Measurements from ENCODE around the gene ZNF385B. TPM values are rescaled to one million over a fixed set of nuclear protein-coding genes. Genes with fewer than 3 reads are reported as not detected.

ZNF385B gene
- total and polyA plus RNA-seq, 10 of the 15 experiments (the other 5 are each of a cell fraction or from before 2014, with no cell fraction given), result not detected

GRCh38 chr2:179513181-179513580 lies 348.2 kb downstream of the ZNF385B start:
- no peak for TF ChIP-seq SUPT20H (IDR thresholded peaks at IDR 0.05; ENCODE audit: borderline replicate concordance, control insufficient read depth, low read depth, low read length)
- no peak for TF ChIP-seq HDGF (IDR thresholded peaks at IDR 0.05)
- TF ChIP-seq TAF1 (IDR thresholded peaks at IDR 0.05; ENCODE audit: borderline replicate concordance, low read depth, low read length), result no peak
- no peak for TF ChIP-seq MEF2A (IDR thresholded peaks at IDR 0.05; ENCODE audit: insufficient read depth, low read depth, low read length)
- no peak for TF ChIP-seq RCOR1 (conservative IDR thresholded peaks at IDR 0.05; ENCODE audit: low read depth, low read length)
- TF ChIP-seq ZNF622 (IDR thresholded peaks at IDR 0.05), result no peak
- TF ChIP-seq NFIC (IDR thresholded peaks at IDR 0.05; ENCODE audit: low read depth, low read length), result no peak
- TF ChIP-seq MTA2 (IDR thresholded peaks at IDR 0.05; ENCODE audit: low read depth), result no peak
- TF ChIP-seq EED (IDR thresholded peaks at IDR 0.05; ENCODE audit: low read depth), result no peak
- no peak for TF ChIP-seq IRF5 (IDR thresholded peaks at IDR 0.05; ENCODE audit: borderline replicate concordance)
- TF ChIP-seq USF1 (IDR thresholded peaks at IDR 0.05; ENCODE audit: borderline replicate concordance, extremely low read length, insufficient read depth, low read depth, low read length), result no peak
- TF ChIP-seq CHD2 (IDR thresholded peaks at IDR 0.05; ENCODE audit: borderline replicate concordance, low read depth, low read length), result no peak
- TF ChIP-seq BRCA1 (IDR thresholded peaks at IDR 0.05; ENCODE audit: low read depth, low read length), result no peak
- no peak for TF ChIP-seq PKNOX1 (IDR thresholded peaks at IDR 0.05)
- no peak for TF ChIP-seq ZZZ3 (IDR thresholded peaks at IDR 0.05; ENCODE audit: control insufficient read depth, insufficient read length, low read depth)
- TF ChIP-seq, protein P1, sequence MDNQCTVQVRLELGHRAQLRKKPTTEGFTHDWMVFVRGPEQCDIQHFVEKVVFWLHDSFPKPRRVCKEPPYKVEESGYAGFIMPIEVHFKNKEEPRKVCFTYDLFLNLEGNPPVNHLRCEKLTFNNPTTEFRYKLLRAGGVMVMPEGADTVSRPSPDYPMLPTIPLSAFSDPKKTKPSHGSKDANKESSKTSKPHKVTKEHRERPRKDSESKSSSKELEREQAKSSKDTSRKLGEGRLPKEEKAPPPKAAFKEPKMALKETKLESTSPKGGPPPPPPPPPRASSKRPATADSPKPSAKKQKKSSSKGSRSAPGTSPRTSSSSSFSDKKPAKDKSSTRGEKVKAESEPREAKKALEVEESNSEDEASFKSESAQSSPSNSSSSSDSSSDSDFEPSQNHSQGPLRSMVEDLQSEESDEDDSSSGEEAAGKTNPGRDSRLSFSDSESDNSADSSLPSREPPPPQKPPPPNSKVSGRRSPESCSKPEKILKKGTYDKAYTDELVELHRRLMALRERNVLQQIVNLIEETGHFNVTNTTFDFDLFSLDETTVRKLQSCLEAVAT (IDR thresholded peaks at IDR 0.05), result no peak
- TF ChIP-seq ESRRA (IDR thresholded peaks at IDR 0.05; ENCODE audit: low read length), result no peak
- TF ChIP-seq STAT1 (conservative IDR thresholded peaks at IDR 0.05), result no peak
- no peaks in the 10 kb centered on the region for H3K79me2 ChIP-seq (ENCODE audit: control insufficient read depth, insufficient read depth, low read length)
- in situ Hi-C loops (cut with MboI) (no loop called here), intact Hi-C loops (cut with micrococcal nuclease; ENCODE audit: unreplicated experiment) (no loop called here)
- FAIRE-seq (no peak), ATAC-seq (no peak), DNase-seq (ENCODE audit: low read depth, low spot score) (no peak)
- RAD21 ChIA-PET (ENCODE audit: unreplicated experiment), result no interaction called here
- SMC1A ChIA-PET (ENCODE audit: uncharacterized antibody, unreplicated experiment), result interaction anchor here (1.7 kb wide), 1 partner anchor 9 kb away, joined by 4 read pairs; no protein-coding TSS in a partner anchor
- no peaks in the 10 kb centered on the region for H3K27me3 ChIP-seq (replicated peaks in 1 of 2; ENCODE audit: control insufficient read depth in 2 of 2, insufficient read depth in 2 of 2, low read length in 1 of 2)
- no peak overlapping the region for H3K9ac ChIP-seq (ENCODE audit: control insufficient read depth, insufficient read depth, low read length)
- no peaks in the 10 kb centered on the region for H3K36me3 ChIP-seq (ENCODE audit: control insufficient read depth in 2 of 2, insufficient read depth in 2 of 2, low read length in 1 of 2)
- H3K27ac ChIP-seq (ENCODE audit: control insufficient read depth, insufficient read depth), result no peak overlapping the region
- CTCF ChIA-PET, result no interaction called here
- no TSS peak for BruUV-seq (replicated peaks)
- 0% methylated on average over 1 of the region's 1 CpG for whole genome bisulfite sequencing (ENCODE audit: insufficient coverage, insufficient replicate concordance, low lambda C conversion rate, missing lambda C conversion rate)
- H3K9me3 ChIP-seq (replicated peaks; ENCODE audit: control insufficient read depth, insufficient read depth, low read length), result no peaks in the 10 kb centered on the region
- no peaks in the 10 kb centered on the region for H4K20me1 ChIP-seq (ENCODE audit: control insufficient read depth, insufficient read depth)
- no peaks in the 10 kb centered on the region for H3K4me1 ChIP-seq (ENCODE audit: control insufficient read depth, insufficient read depth, low read length)
- no peak overlapping the region for H3K4me2 ChIP-seq (ENCODE audit: control insufficient read depth, insufficient read depth)
- no peak overlapping the region for H2AFZ ChIP-seq (ENCODE audit: control insufficient read depth, low read depth, low read length)
- POLR2A ChIA-PET, result no interaction called here
- no peak overlapping the region for H3K4me3 ChIP-seq
